HEK293 (cell line): ENCODE data around the gene RBFOX1.

Source experiments
- FEZF1 ChIP-seq: fragments of 450-650 bp; formaldehyde crosslinking; IDR thresholded peaks from 2 replicates; pipeline ENCODE4 v1.5.1; 2016; ENCODE audit warnings: missing biosample characterization, missing genetic modification characterization
- MZF1 ChIP-seq: fragments of 450-650 bp; formaldehyde crosslinking; IDR thresholded peaks from 2 replicates; pipeline ENCODE4 v1.5.1; 2017; ENCODE audit warnings: missing biosample characterization, missing genetic modification characterization, borderline replicate concordance
- RBAK ChIP-seq: fragments of 450-650 bp; formaldehyde crosslinking; IDR thresholded peaks from 2 replicates; pipeline ENCODE4 v1.5.1; 2016; ENCODE audit warnings: missing biosample characterization, missing genetic modification characterization
- YY1 ChIP-seq: fragments of 450-650 bp; formaldehyde crosslinking; IDR thresholded peaks from 2 replicates; pipeline ENCODE4 v1.5.1; 2018; ENCODE audit warnings: missing biosample characterization, missing genetic modification characterization
- ZFP41 ChIP-seq: fragments of 450-650 bp; formaldehyde crosslinking; IDR thresholded peaks from 2 replicates; pipeline ENCODE4 v1.5.1; 2016; ENCODE audit warnings: missing biosample characterization, missing genetic modification characterization, borderline replicate concordance
- ZNF132 ChIP-seq: fragments of 450-650 bp; formaldehyde crosslinking; IDR thresholded peaks from 2 replicates; pipeline ENCODE4 v1.5.1; 2017; ENCODE audit warnings: missing biosample characterization, missing genetic modification characterization, borderline replicate concordance
- ZNF26 ChIP-seq: fragments of 450-650 bp; formaldehyde crosslinking; IDR thresholded peaks from 2 replicates; pipeline ENCODE4 v1.5.1; 2016; ENCODE audit warnings: missing biosample characterization, missing genetic modification characterization
- ZNF660 ChIP-seq: fragments of 450-650 bp; IDR thresholded peaks from 2 replicates; pipeline ENCODE4 v1.5.1; 2018; ENCODE audit warnings: missing biosample characterization, mild to moderate bottlenecking, missing genetic modification characterization
- ZNF785 ChIP-seq: fragments of 450-650 bp; formaldehyde crosslinking; IDR thresholded peaks from 2 replicates; pipeline ENCODE4 v1.5.1; 2016; ENCODE audit warnings: missing biosample characterization, missing genetic modification characterization
- ZNF830 ChIP-seq: fragments of 450-650 bp; IDR thresholded peaks from 2 replicates; pipeline ENCODE4 v1.5.0; 2018; ENCODE audit warnings: missing biosample characterization, missing genetic modification characterization, low read depth, mild to moderate bottlenecking, moderate library complexity
- ZSCAN18 ChIP-seq: fragments of 450-650 bp; formaldehyde crosslinking; IDR thresholded peaks from 2 replicates; pipeline ENCODE4 v1.5.1; 2016; ENCODE audit warnings: missing biosample characterization, missing genetic modification characterization
- TF ChIP-seq, protein P1 (sequence below): fragments of 450-650 bp; formaldehyde crosslinking; IDR thresholded peaks from 2 replicates; pipeline ENCODE4 v1.5.1; 2016; ENCODE audit warnings: missing biosample characterization, missing genetic modification characterization
- TF ChIP-seq, protein P2 (sequence below): fragments of 450-650 bp; formaldehyde crosslinking; IDR thresholded peaks from 2 replicates; pipeline ENCODE4 v1.5.1; 2016; ENCODE audit warnings: missing biosample characterization, missing genetic modification characterization
- TF ChIP-seq, protein P3 (sequence below): fragments of 450-650 bp; formaldehyde crosslinking; IDR thresholded peaks from 2 replicates; pipeline ENCODE4 v1.5.1; 2016; ENCODE audit warnings: missing biosample characterization, missing genetic modification characterization

GRCh38 chr16:7350806-7351205 lies 18.2 kb downstream of the RBFOX1 start:
- TF ChIP-seq MZF1 (tag by site-specific recombination) = no peak
- TF ChIP-seq, protein P1, sequence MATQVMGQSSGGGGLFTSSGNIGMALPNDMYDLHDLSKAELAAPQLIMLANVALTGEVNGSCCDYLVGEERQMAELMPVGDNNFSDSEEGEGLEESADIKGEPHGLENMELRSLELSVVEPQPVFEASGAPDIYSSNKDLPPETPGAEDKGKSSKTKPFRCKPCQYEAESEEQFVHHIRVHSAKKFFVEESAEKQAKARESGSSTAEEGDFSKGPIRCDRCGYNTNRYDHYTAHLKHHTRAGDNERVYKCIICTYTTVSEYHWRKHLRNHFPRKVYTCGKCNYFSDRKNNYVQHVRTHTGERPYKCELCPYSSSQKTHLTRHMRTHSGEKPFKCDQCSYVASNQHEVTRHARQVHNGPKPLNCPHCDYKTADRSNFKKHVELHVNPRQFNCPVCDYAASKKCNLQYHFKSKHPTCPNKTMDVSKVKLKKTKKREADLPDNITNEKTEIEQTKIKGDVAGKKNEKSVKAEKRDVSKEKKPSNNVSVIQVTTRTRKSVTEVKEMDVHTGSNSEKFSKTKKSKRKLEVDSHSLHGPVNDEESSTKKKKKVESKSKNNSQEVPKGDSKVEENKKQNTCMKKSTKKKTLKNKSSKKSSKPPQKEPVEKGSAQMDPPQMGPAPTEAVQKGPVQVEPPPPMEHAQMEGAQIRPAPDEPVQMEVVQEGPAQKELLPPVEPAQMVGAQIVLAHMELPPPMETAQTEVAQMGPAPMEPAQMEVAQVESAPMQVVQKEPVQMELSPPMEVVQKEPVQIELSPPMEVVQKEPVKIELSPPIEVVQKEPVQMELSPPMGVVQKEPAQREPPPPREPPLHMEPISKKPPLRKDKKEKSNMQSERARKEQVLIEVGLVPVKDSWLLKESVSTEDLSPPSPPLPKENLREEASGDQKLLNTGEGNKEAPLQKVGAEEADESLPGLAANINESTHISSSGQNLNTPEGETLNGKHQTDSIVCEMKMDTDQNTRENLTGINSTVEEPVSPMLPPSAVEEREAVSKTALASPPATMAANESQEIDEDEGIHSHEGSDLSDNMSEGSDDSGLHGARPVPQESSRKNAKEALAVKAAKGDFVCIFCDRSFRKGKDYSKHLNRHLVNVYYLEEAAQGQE (tag by site-specific recombination) = no peak
- TF ChIP-seq ZSCAN18 = no peak
- no peak for TF ChIP-seq ZNF830 (tag by site-specific recombination)
- no peak for TF ChIP-seq ZNF785 (tag by site-specific recombination)
- TF ChIP-seq RBAK (tag by site-specific recombination) = no peak
- no peak for TF ChIP-seq ZNF26 (tag by site-specific recombination)
- TF ChIP-seq YY1 = no peak
- TF ChIP-seq, protein P2, sequence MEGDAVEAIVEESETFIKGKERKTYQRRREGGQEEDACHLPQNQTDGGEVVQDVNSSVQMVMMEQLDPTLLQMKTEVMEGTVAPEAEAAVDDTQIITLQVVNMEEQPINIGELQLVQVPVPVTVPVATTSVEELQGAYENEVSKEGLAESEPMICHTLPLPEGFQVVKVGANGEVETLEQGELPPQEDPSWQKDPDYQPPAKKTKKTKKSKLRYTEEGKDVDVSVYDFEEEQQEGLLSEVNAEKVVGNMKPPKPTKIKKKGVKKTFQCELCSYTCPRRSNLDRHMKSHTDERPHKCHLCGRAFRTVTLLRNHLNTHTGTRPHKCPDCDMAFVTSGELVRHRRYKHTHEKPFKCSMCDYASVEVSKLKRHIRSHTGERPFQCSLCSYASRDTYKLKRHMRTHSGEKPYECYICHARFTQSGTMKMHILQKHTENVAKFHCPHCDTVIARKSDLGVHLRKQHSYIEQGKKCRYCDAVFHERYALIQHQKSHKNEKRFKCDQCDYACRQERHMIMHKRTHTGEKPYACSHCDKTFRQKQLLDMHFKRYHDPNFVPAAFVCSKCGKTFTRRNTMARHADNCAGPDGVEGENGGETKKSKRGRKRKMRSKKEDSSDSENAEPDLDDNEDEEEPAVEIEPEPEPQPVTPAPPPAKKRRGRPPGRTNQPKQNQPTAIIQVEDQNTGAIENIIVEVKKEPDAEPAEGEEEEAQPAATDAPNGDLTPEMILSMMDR (tag by site-specific recombination) = no peak
- no peak for TF ChIP-seq ZNF660 (tag by site-specific recombination)
- TF ChIP-seq, protein P3, sequence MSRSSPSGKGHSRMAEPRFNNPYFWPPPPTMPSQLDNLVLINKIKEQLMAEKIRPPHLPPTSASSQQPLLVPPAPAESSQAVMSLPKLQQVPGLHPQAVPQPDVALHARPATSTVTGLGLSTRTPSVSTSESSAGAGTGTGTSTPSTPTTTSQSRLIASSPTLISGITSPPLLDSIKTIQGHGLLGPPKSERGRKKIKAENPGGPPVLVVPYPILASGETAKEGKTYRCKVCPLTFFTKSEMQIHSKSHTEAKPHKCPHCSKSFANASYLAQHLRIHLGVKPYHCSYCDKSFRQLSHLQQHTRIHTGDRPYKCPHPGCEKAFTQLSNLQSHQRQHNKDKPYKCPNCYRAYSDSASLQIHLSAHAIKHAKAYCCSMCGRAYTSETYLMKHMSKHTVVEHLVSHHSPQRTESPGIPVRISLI = no peak
- no peak for TF ChIP-seq ZNF132 (tag by site-specific recombination)
- no peak for TF ChIP-seq FEZF1 (tag by site-specific recombination)
- TF ChIP-seq ZFP41 (tag by site-specific recombination) = no peak
